ENCODE results near the gene RPAP3. TPM values are rescaled to one million over a fixed set of nuclear protein-coding genes. Genes with fewer than 3 reads are reported as not detected.

RPAP3 gene
- total RNA-seq (1 to 10 TPM; 7.9 to 8.1 TPM), polyA plus RNA-seq (1 to 10 TPM; 5.5 to 8.0 TPM)

GRCh38 chr12:47705566-47706425, at the start of gene RPAP3:
Gene RPAP3 (minus strand): TSS chr12:47706030. CDS start chr12:47702840, 3,190 bp downstream.
- H3K36me3 ChIP-seq (ENCODE audit: control insufficient read depth in 4 of 4, insufficient read depth in 3 of 4, low read depth in 1 of 4, low read length in 3 of 4), result peaks cover 0 to 2% (median 1%) of the 10 kb centered on the region in 4 donors
- H3K9me3 ChIP-seq (ENCODE audit: control insufficient read depth in 4 of 4, low read length in 3 of 4), result no peaks in the 10 kb centered on the region
- H3K4me1 ChIP-seq (ENCODE audit: control insufficient read depth in 4 of 4, insufficient read depth in 4 of 4, low read length in 3 of 4), result peaks cover 5 to 20% (median 15%) of the 10 kb centered on the region in 4 donors
- H3K4me3 ChIP-seq (ENCODE audit: low read depth in 1 of 3, low read length in 3 of 3), result peak within 1 kb of the TSS; percentile 78 to 99 (median 91)
- H3K9ac ChIP-seq (ENCODE audit: low read depth in 1 of 2, low read length in 2 of 2), result peak within 1 kb of the TSS; percentile 88 to 100
- H3K27me3 ChIP-seq (ENCODE audit: control insufficient read depth in 4 of 4, insufficient read depth in 4 of 4, low read length in 3 of 4), result no peaks in the 10 kb centered on the region
- DNase-seq (ENCODE audit: low spot score), result peak; percentile 97
- TF ChIP-seq MAX (IDR thresholded peaks at IDR 0.05), result no peak
- TF ChIP-seq, protein P1, sequence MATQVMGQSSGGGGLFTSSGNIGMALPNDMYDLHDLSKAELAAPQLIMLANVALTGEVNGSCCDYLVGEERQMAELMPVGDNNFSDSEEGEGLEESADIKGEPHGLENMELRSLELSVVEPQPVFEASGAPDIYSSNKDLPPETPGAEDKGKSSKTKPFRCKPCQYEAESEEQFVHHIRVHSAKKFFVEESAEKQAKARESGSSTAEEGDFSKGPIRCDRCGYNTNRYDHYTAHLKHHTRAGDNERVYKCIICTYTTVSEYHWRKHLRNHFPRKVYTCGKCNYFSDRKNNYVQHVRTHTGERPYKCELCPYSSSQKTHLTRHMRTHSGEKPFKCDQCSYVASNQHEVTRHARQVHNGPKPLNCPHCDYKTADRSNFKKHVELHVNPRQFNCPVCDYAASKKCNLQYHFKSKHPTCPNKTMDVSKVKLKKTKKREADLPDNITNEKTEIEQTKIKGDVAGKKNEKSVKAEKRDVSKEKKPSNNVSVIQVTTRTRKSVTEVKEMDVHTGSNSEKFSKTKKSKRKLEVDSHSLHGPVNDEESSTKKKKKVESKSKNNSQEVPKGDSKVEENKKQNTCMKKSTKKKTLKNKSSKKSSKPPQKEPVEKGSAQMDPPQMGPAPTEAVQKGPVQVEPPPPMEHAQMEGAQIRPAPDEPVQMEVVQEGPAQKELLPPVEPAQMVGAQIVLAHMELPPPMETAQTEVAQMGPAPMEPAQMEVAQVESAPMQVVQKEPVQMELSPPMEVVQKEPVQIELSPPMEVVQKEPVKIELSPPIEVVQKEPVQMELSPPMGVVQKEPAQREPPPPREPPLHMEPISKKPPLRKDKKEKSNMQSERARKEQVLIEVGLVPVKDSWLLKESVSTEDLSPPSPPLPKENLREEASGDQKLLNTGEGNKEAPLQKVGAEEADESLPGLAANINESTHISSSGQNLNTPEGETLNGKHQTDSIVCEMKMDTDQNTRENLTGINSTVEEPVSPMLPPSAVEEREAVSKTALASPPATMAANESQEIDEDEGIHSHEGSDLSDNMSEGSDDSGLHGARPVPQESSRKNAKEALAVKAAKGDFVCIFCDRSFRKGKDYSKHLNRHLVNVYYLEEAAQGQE (IDR thresholded peaks at IDR 0.05), result peak; percentile 53
- TF ChIP-seq GABPA (IDR thresholded peaks at IDR 0.05 in 1 of 2, conservative IDR thresholded peaks at IDR 0.05 in 1 of 2), result peak in 1 of 2 donors; percentile 51
- peak; percentile 52 for TF ChIP-seq SP1 (IDR thresholded peaks at IDR 0.05)
- TF ChIP-seq TAF1 (conservative IDR thresholded peaks at IDR 0.05), result peak; percentile 45
- peak in 1 of 2 donors; percentile 32 for TF ChIP-seq RAD21 (IDR thresholded peaks at IDR 0.05)
- peak; percentile 9 to 22 for TF ChIP-seq HNF4A (conservative IDR thresholded peaks at IDR 0.05)
- TF ChIP-seq NR2F2 (IDR thresholded peaks at IDR 0.05), result peak; percentile 73
- no peak for TF ChIP-seq ATF3 (IDR thresholded peaks at IDR 0.05)
- TF ChIP-seq EGR1 (IDR thresholded peaks at IDR 0.05; ENCODE audit: low read depth in 2 of 2), result no peak
- peak; percentile 45 for TF ChIP-seq CTCF (IDR thresholded peaks at IDR 0.05; ENCODE audit: low read depth, low read length, missing input control)
- TF ChIP-seq JUND (IDR thresholded peaks at IDR 0.05), result peak; percentile 85 to 91
- TF ChIP-seq FOXA2 (IDR thresholded peaks at IDR 0.05), result no peak
- TF ChIP-seq YY1 (IDR thresholded peaks at IDR 0.05), result peak; percentile 48
- peak in 1 of 2 donors; percentile 8 for TF ChIP-seq RXRA (IDR thresholded peaks at IDR 0.05)
- TF ChIP-seq HNF4G (IDR thresholded peaks at IDR 0.05), result no peak
- TF ChIP-seq, protein P2, sequence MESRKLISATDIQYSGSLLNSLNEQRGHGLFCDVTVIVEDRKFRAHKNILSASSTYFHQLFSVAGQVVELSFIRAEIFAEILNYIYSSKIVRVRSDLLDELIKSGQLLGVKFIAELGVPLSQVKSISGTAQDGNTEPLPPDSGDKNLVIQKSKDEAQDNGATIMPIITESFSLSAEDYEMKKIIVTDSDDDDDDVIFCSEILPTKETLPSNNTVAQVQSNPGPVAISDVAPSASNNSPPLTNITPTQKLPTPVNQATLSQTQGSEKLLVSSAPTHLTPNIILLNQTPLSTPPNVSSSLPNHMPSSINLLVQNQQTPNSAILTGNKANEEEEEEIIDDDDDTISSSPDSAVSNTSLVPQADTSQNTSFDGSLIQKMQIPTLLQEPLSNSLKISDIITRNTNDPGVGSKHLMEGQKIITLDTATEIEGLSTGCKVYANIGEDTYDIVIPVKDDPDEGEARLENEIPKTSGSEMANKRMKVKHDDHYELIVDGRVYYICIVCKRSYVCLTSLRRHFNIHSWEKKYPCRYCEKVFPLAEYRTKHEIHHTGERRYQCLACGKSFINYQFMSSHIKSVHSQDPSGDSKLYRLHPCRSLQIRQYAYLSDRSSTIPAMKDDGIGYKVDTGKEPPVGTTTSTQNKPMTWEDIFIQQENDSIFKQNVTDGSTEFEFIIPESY (IDR thresholded peaks at IDR 0.05), result no peak
- TF ChIP-seq FOXA1 (IDR thresholded peaks at IDR 0.05), result no peak
- under 1% methylated on average over 66 of the region's 66 CpGs for WGBS
- H3K27ac ChIP-seq (ENCODE audit: low read depth in 1 of 2, low read length in 2 of 2), result peak within 1 kb of the TSS; percentile 92 to 98
